Epithelial cell of prostate (primary cell): ENCODE measurements around the gene B3GNT5.

Experiments
- DNase-seq: peaks from one replicate; pipeline ENCODE4 v3.0.0-alpha.2; 2011; ENCODE audit warnings: low read depth, low spot score
- H3K27ac ChIP-seq: fragments of 450-650 bp; 2 replicates; pipeline ENCODE4 v1.5.1; 2017; ENCODE audit warnings: mild to moderate bottlenecking

B3GNT5 gene

DNA sequence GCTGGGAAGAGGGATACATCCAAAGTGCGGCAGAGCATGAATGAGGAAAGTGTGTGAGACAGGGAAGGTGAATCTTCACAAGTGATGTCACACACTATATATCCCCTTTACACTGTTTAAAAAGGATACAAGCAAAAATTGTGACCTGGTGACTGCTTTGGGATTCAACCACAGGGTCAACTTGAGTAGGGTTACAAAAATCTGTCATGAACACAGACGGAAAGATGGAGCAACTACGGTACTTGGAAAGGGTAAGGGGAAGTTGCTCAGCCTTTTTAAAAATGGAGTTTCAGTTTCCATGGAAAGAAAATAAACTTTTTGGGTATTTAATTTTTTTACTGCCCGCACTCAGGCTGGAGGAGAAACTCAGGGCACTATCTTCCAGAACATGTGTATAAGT is 60.3 kb downstream of the B3GNT5 start:
- no peak for DNase-seq
- H3K27ac ChIP-seq: no peak overlapping the region

DNA sequence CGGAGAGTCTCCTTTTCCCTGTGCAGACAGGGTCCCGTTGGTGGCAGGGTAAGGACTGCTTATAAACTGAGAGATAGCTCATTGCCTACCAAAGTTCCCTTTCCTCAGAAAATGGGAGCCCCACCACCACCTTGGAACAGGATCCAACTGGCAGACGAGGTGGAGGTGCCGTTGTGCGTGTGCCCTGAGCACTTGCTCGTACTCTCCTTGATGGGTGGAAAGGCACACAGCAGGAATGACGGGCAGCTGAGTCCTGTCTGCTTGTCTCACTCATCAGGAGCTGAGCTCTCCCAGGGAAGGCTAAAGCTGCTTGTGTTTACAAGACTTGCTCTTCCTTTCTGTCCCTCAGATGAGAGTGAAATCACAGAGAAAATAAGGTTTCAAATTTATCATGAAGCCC is 60.7 kb downstream of the B3GNT5 start:
- DNase-seq: no peak
- H3K27ac ChIP-seq: no peak overlapping the region

DNA sequence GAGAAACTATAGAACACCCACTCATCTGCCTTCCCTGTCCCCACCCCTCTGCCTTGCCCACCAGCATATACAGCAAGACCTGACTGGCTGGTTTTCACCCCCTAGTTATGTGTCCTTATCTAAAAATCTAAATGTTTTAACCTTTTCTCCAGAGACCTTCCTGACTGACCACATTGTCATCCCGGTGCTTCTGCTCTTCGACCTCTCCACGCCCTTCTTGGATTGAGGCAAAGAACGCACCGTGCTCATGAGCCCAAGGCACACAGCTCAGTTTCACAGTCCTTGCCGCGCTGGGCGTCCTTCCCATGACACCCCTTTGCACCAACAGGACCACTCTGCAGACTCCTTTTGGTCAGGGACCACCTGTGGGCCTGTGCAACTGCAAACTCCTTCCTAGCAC is 62.7 kb downstream of the B3GNT5 start:
- H3K27ac ChIP-seq: no peak overlapping the region
- DNase-seq: no peak

DNA sequence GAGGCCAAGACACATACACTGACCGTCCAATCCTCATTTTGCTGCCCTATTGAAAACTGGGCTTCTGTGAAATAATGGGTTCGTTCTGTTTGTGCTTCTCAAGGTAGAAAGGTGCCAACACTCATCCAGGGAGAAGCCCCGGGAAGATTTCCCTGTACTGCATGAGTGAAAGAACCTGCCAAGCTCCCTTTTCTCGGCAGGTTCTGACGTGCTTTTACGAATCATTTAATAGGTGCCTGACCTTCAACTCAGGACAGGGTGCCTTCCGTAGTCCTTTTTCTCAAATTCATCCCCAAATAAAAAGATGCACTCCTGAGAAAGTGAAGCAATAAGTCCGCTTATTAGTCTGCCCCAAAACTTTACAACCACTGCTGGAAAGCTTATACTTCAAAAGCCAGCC is 64.2 kb downstream of the B3GNT5 start:
- no peak for DNase-seq

DNA sequence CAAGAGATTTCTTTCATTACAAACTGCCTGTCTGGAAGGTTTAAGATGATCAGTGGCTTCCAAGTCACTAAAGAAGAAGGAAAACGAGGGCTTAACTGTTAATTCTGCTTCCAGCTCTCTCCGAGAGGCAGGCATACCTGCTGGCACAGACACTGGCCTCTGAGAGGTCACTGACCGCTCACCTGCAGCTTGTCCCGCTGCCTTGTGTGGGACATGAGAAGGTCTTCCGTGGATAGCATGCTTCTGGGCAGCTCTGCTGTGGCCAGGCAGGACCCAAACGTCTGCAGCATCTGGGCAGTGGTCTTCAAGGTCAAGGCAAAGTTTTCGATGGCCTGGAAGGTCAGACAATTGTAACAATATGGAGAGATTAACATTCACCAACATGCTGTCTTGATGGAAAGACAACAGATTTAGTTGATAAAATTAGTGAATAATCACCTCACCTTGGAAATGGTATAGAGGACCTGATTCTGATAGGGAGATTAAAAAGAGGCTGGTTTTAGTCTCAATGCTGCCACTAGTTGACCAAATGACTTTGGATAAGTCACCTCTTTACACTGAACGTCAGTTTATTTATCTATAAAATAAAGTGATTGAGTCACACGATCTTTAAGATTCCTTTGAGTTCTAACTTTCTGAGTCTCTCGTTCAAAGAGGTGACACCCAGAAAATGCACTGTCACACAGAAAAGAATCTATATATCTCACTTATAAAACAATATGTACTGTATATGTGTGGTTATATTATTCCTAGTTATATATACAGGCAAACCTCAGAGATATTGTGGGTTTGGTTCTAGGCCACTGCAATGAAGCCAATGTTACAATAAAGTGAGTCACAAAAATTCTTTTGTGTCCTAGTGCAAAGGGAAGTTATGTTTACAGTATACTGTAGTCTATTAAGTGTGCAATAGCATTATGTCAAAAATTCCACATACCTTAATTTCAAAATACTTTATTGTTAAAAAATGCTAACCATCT is 65.1 kb downstream of the B3GNT5 start:
- DNase-seq: no peak

More for the DNA sequence above, 64.2 kb downstream of the B3GNT5 start:
- H3K27ac ChIP-seq: no peak overlapping the region

DNA sequence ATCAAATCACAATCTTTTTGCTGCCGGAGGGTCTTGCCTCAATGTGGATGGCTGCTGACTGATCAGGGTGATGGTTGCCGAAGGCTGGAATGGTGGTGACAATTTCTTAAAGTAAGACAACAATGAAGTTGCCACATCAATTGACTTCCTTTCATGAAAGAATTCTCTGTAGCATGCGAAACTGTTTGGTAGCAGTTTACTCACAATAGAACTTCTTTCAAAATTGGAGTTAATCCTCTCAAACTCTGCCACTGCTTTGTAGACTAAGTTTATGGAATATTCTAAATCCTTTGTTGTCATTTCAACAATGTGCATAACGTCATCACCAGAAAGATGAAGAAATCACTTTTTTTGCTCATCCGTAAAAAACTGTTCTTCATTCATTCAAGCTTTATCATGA is 65.8 kb downstream of the B3GNT5 start:
- peak overlapping the region; percentile 33 for H3K27ac ChIP-seq
- DNase-seq: no peak

More for the DNA sequence above, 65.1 kb downstream of the B3GNT5 start:
- peak overlapping the region; percentile 33 for H3K27ac ChIP-seq

DNA sequence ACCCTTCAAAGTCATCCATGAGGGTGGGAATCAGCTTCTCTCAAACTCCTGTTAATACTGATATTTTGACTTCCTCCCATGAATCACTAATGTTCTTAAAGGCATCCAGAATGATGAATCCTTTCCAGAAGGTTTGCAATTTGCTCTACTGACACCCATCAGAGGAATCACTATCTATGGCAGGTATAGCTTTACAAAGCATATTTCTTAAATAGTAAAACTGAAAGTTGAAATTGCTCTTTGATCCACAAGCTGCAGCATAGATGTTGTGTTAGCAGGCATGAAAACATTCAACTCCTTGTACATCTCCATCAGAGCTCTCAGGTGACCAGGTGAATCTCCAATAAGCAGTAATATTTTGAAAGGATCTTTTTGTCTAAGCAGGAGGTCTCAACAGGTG is 66.3 kb downstream of the B3GNT5 start:
- no peak for DNase-seq
- no peak overlapping the region for H3K27ac ChIP-seq
